Hepatocyte (in vitro differentiated cells): Measurements from ENCODE around the gene HOOK1. TPM values are rescaled to one million over a fixed set of nuclear protein-coding genes. Genes with fewer than 3 reads are reported as not detected.

Experiments used
- DNase-seq: peaks from one replicate; pipeline ENCODE4 v3.0.0-alpha.2; 2016; ENCODE audit warnings: low spot score
- H2AFZ ChIP-seq: fragments of 200-600 bp; sonication (generic); 2 replicates; pipeline ENCODE4 v1.6.0; 2016; ENCODE audit warnings: antibody characterized with exemption, mild to moderate bottlenecking
- H3K27ac ChIP-seq: fragments of 200-600 bp; sonication (generic); 2 replicates; pipeline ENCODE4 v1.5.1; 2016; ENCODE audit warnings: mild to moderate bottlenecking
- H3K27me3 ChIP-seq: fragments of 200-600 bp; sonication (generic); 2 replicates; pipeline ENCODE4 v1.6.1; 2016
- H3K36me3 ChIP-seq: fragments of 200-600 bp; sonication (generic); replicated peaks from 2 replicates; pipeline ENCODE4 v1.5.1; 2016; ENCODE audit warnings: low read depth; ENCODE audit not compliant: insufficient read depth
- H3K4me1 ChIP-seq: fragments of 200-600 bp; sonication (generic); 2 replicates; pipeline ENCODE4 v1.5.1; 2016; ENCODE audit warnings: mild to moderate bottlenecking, moderate library complexity; ENCODE audit not compliant: insufficient read depth
- H3K4me2 ChIP-seq: fragments of 200-600 bp; sonication (generic); 2 replicates; pipeline ENCODE4 v1.6.0; 2016
- H3K4me3 ChIP-seq: fragments of 200-600 bp; sonication (generic); 2 replicates; pipeline ENCODE4 v1.5.1; 2016; ENCODE audit warnings: mild to moderate bottlenecking
- H3K79me2 ChIP-seq: fragments of 200-600 bp; sonication (generic); 2 replicates; pipeline ENCODE4 v1.6.0; 2017; ENCODE audit warnings: mild to moderate bottlenecking
- H3K9me2 ChIP-seq: fragments of 200-600 bp; sonication (generic); replicated peaks from 2 replicates; pipeline ENCODE4 v1.6.0; 2017; ENCODE audit warnings: mild to moderate bottlenecking; ENCODE audit not compliant: insufficient read depth
- H3K9me3 ChIP-seq: fragments of 200-600 bp; sonication (generic); 2 replicates; pipeline ENCODE4 v1.5.1; 2016; ENCODE audit warnings: low read depth, mild to moderate bottlenecking
- H4K20me1 ChIP-seq: fragments of 200-600 bp; sonication (generic); 2 replicates; pipeline ENCODE4 v1.6.0; 2016; ENCODE audit warnings: mild to moderate bottlenecking; ENCODE audit not compliant: insufficient read depth, poor library complexity, severe bottlenecking
- EZH2 ChIP-seq: fragments of 200-600 bp; sonication (generic); IDR thresholded peaks from 2 replicates; pipeline ENCODE4 v1.6.1; 2016; ENCODE audit warnings: antibody characterized with exemption, mild to moderate bottlenecking, borderline replicate concordance
- EZH2phosphoT487 ChIP-seq: fragments of 200-600 bp; sonication (generic); IDR thresholded peaks from one replicate; pipeline ENCODE4 v1.6.1; 2018; ENCODE audit warnings: antibody characterized with exemption, mild to moderate bottlenecking, low read depth, moderate library complexity; ENCODE audit not compliant: unreplicated experiment, severe bottlenecking
- WGBS: methylation state at CpG from one replicate; pipeline ENCODE4 v1.1.6; 2016; ENCODE audit warnings: low lambda C conversion rate; ENCODE audit errors: missing lambda C conversion rate; 5-methylcytosine and 5-hydroxymethylcytosine counted together
- polyA plus RNA-seq: library from polyadenylated mRNA; unstranded; fragments of >200 nt; fragmentation: Nextera tagmentation; extraction: Ambion mirVana; gene quantifications from 2 replicates; pipeline ENCODE4 v1.2.1, GENCODE V29; 2016
- total RNA-seq: library from RNA; depleted of rRNA; stranded (reverse); fragments of >200 nt; gene quantifications from 2 replicates; pipeline ENCODE4 v1.2.3, GENCODE V29; 2014
- TF ChIP-seq, protein P1 (sequence below): fragments of 200-600 bp; sonication (generic); IDR thresholded peaks from 2 replicates; pipeline ENCODE4 v1.5.1; 2016; ENCODE audit warnings: antibody characterized with exemption, mild to moderate bottlenecking; ENCODE audit not compliant: poor library complexity

HOOK1 gene
- total RNA-seq, result 33.0 and 36.8 TPM in 2 replicates
- 12.8 and 16.6 TPM in 2 replicates for polyA plus RNA-seq

- no peaks in the 10 kb centered on the region for H3K27me3 ChIP-seq
- no peaks in the 10 kb centered on the region for H3K9me2 ChIP-seq
- H4K20me1 ChIP-seq, result no peaks in the 10 kb centered on the region
- peak within 1 kb of the TSS; percentile 87 for H3K27ac ChIP-seq
- 5% methylated on average over 39 of the region's 71 CpGs for WGBS
- H3K9me3 ChIP-seq, result no peaks in the 10 kb centered on the region
- TF ChIP-seq, protein P1, sequence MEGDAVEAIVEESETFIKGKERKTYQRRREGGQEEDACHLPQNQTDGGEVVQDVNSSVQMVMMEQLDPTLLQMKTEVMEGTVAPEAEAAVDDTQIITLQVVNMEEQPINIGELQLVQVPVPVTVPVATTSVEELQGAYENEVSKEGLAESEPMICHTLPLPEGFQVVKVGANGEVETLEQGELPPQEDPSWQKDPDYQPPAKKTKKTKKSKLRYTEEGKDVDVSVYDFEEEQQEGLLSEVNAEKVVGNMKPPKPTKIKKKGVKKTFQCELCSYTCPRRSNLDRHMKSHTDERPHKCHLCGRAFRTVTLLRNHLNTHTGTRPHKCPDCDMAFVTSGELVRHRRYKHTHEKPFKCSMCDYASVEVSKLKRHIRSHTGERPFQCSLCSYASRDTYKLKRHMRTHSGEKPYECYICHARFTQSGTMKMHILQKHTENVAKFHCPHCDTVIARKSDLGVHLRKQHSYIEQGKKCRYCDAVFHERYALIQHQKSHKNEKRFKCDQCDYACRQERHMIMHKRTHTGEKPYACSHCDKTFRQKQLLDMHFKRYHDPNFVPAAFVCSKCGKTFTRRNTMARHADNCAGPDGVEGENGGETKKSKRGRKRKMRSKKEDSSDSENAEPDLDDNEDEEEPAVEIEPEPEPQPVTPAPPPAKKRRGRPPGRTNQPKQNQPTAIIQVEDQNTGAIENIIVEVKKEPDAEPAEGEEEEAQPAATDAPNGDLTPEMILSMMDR, result no peak
- TF ChIP-seq EZH2phosphoT487 (no peak), EZH2 (no peak)
- peak within 1 kb of the TSS; percentile 75 for H2AFZ ChIP-seq
- H3K36me3 ChIP-seq, result no peaks in the 10 kb centered on the region
- H3K4me1 ChIP-seq, result peaks cover 8% of the 10 kb centered on the region
- H3K4me2 ChIP-seq, result peak within 1 kb of the TSS; percentile 84
- peaks cover 47% of the 10 kb centered on the region for H3K79me2 ChIP-seq
- H3K4me3 ChIP-seq, result peak within 1 kb of the TSS; percentile 63
- DNase-seq, result peak; percentile 15
Measured at GRCh38 chr1:59814901-59815825, at the start of gene HOOK1. HOOK1 (plus strand) TSS chr1:59814949; CDS start chr1:59815118, 169 bp downstream.

DNA sequence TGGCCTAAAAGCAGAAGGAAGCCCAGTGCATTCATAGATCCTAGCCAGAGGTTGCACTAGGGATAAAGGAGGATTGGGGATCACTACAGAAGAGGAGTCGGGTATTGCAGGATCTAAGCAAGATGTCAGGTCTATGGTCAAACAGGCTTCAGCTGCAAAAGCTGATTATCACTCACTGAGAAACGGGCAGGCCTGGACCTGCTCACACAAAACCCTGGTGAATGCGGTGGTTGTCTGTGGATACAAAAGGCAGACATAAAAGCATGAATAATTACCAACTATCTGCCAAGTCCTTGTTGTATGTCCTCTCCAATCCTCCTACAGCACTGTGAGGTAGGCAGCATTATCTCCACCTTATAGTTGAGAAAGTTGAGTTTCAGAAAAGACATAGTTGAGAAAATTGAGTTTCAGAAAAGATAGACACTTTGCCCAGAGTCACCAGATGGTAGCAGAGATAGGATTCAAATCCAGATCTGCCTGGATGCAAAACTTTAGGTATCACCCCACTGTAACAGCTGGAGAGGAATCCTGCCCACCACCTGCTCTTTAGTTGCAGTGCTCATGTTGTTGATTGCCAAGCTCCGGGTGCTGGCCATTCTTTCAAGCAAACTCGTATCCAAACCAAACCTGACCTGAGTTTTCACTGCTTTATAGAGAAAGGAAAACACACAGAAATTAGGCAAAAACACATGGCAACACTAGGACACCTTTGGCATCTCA is 49.6 kb upstream of the HOOK1 start:
- no peak for DNase-seq
- H3K9me3 ChIP-seq, result no peaks in the 10 kb centered on the region
- H3K36me3 ChIP-seq, result no peaks in the 10 kb centered on the region
- peaks cover 19% of the 10 kb centered on the region for H3K4me1 ChIP-seq
- no peak overlapping the region for H3K4me2 ChIP-seq
- H3K4me3 ChIP-seq, result no peak overlapping the region
- no peak overlapping the region for H2AFZ ChIP-seq
- no peaks in the 10 kb centered on the region for H3K27me3 ChIP-seq
- H3K9me2 ChIP-seq, result no peaks in the 10 kb centered on the region
- no peak overlapping the region for H3K27ac ChIP-seq
- TF ChIP-seq EZH2phosphoT487, result no peak
- no peak for TF ChIP-seq EZH2
- TF ChIP-seq, protein P1, result no peak
- H4K20me1 ChIP-seq, result no peaks in the 10 kb centered on the region
- WGBS, result 72% methylated on average over 5 of the region's 5 CpGs
- no peaks in the 10 kb centered on the region for H3K79me2 ChIP-seq

DNA sequence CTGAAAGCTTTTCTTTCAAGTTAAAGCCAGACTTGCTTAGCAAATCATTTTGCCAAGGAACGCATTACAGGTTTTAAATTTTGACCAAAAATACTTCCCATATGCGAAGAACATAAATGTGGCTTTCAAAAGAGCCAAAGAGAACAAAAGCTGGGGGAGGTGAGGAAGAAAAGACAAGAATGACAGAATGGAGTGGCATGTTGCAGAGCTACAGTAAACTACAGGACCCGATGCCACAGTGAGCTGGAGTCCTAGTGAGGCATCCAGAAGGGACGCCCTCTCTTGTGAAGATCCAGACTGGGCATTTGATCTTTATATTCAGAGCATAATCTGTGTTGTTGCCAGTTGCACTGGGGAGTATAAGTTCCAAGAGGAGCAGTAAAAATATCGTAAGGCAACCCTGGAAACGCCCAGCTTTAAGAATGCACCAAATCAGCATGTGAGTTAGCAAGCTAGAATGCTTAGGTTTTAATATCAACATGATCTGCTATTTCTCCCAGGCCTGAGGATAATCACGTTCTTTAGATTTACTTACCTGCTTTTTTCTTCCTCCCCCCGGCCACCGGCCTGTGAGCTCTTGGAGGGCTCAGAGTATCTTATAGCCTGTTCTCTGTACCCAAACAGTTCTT is 48.4 kb upstream of the HOOK1 start:
- Histone ChIP-seq H3K4me3 (no peak overlapping the region), H3K4me2 (peak overlapping the region; percentile 1), H3K36me3 (no peaks in the 10 kb centered on the region), H3K9me2 (no peaks in the 10 kb centered on the region), H3K79me2 (no peaks in the 10 kb centered on the region), H3K9me3 (no peaks in the 10 kb centered on the region), H3K27me3 (no peaks in the 10 kb centered on the region), H2AFZ (no peak overlapping the region), H3K27ac (peak overlapping the region; percentile 31), H3K4me1 (peaks cover 19% of the 10 kb centered on the region), H4K20me1 (no peaks in the 10 kb centered on the region)
- TF ChIP-seq EZH2 (no peak), EZH2phosphoT487 (no peak)
- TF ChIP-seq, protein P1, result no peak
- WGBS, result 50% methylated on average over 9 of the region's 9 CpGs
- DNase-seq, result no peak
